Astrocyte (in vitro differentiated cells and primary cell): ENCODE data around the gene OR51B4.
"Not testable (repeated sequence)": the region's sequence is repeated elsewhere in the genome, so short reads cannot be mapped to it uniquely, and the experiment has no call there.

Experiments used
- EZH2 ChIP-seq: IDR thresholded peaks from 2 replicates; pipeline ENCODE4 v1.6.1; 2012; ENCODE audit warnings: mild to moderate bottlenecking, low read length, inconsistent platforms; ENCODE audit not compliant: insufficient read depth
- TF ChIP-seq, protein P1 (sequence below): IDR thresholded peaks from 2 replicates; pipeline ENCODE4 v1.5.1; 2011; ENCODE audit warnings: low read depth, mild to moderate bottlenecking, inconsistent platforms, low read length, moderate library complexity; ENCODE audit not compliant: insufficient read depth

DNA sequence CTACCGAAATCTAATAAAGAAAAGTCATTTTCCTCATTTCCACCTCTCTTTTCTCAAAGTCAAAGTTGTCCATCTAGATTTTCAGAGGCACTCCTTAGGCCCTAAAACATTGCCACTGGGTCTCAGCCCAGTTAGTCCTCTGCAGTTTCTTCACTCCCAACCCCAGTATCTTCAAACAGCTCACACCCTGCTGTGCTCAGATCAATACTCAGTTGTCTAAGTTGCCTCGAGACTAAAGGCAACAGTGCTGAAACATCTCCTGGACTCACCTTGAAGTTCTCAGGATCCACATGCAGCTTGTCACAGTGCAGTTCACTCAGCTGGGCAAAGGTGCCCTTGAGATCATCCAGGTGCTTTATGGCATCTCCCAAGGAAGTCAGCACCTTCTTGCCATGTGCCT lies 47.7 kb downstream of the OR51B4 start:
- TF ChIP-seq, protein P1, sequence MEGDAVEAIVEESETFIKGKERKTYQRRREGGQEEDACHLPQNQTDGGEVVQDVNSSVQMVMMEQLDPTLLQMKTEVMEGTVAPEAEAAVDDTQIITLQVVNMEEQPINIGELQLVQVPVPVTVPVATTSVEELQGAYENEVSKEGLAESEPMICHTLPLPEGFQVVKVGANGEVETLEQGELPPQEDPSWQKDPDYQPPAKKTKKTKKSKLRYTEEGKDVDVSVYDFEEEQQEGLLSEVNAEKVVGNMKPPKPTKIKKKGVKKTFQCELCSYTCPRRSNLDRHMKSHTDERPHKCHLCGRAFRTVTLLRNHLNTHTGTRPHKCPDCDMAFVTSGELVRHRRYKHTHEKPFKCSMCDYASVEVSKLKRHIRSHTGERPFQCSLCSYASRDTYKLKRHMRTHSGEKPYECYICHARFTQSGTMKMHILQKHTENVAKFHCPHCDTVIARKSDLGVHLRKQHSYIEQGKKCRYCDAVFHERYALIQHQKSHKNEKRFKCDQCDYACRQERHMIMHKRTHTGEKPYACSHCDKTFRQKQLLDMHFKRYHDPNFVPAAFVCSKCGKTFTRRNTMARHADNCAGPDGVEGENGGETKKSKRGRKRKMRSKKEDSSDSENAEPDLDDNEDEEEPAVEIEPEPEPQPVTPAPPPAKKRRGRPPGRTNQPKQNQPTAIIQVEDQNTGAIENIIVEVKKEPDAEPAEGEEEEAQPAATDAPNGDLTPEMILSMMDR = not testable (repeated sequence)
- not testable (repeated sequence) for TF ChIP-seq EZH2
